ENCODE measurements around the gene TMPO.

DNA sequence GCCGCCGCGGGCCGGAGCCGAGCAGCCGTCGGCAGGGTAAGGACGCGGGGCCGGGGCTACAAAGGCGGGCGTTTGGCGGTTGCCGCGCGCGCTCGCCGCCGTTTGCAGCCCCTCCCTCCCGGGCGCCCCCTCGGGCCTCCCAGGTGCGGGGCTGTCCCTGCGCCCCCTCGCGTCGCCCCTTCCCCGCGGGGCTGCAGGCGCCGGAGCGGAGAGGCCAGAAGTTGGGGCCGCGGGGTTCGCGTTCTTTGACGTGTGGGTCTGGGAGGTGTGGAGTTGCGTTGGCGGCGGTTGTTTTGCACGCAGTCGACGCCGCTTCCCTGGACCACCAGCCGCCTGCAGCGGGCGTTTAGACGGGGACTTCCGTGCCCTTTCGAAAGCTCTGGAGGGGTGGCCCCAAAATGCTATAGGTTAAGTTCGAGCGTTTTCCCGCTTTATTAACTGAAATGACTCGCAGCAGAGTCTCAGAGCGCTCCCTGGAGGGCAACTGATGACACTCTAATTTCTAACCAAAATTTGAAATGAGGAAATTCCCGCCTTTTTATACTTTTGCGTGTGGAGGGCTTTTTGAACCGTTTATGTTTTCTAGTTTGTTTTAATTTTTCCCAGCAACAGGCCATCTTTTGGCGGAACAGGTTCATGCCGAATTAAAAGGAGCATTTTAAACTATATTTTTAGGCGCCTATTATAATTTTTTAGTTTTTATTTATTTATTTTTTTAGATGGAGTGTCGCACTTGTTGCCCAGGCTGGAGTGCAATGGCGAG is 902 bp downstream of the TMPO start:
- TF ChIP-seq TAF1 (IDR thresholded peaks at IDR 0.05; ENCODE audit: borderline replicate concordance, low read depth, low read length) (peak; percentile 42), EP300 (IDR thresholded peaks at IDR 0.05; ENCODE audit: borderline replicate concordance in 1 of 2, low read depth in 1 of 2, low read length in 1 of 2) (no peak), SMC3 (IDR thresholded peaks at IDR 0.05; ENCODE audit: low read depth, low read length) (peak; percentile 40; the same call in 1 of the 2 replicates), TEAD4 (IDR thresholded peaks at IDR 0.05; ENCODE audit: borderline replicate concordance, insufficient read depth) (no peak), POLR2AphosphoS5 (IDR thresholded peaks at IDR 0.05; ENCODE audit: low read depth, low read length) (peak; percentile 38; the same call in 1 of the 2 replicates), RFX5 (IDR thresholded peaks at IDR 0.05; ENCODE audit: low read length) (peak; percentile 31; the same call in 1 of the 2 replicates)
- TF ChIP-seq, protein P1, sequence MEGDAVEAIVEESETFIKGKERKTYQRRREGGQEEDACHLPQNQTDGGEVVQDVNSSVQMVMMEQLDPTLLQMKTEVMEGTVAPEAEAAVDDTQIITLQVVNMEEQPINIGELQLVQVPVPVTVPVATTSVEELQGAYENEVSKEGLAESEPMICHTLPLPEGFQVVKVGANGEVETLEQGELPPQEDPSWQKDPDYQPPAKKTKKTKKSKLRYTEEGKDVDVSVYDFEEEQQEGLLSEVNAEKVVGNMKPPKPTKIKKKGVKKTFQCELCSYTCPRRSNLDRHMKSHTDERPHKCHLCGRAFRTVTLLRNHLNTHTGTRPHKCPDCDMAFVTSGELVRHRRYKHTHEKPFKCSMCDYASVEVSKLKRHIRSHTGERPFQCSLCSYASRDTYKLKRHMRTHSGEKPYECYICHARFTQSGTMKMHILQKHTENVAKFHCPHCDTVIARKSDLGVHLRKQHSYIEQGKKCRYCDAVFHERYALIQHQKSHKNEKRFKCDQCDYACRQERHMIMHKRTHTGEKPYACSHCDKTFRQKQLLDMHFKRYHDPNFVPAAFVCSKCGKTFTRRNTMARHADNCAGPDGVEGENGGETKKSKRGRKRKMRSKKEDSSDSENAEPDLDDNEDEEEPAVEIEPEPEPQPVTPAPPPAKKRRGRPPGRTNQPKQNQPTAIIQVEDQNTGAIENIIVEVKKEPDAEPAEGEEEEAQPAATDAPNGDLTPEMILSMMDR (IDR thresholded peaks at IDR 0.05): peak; percentile 83
- TF ChIP-seq, protein P2, sequence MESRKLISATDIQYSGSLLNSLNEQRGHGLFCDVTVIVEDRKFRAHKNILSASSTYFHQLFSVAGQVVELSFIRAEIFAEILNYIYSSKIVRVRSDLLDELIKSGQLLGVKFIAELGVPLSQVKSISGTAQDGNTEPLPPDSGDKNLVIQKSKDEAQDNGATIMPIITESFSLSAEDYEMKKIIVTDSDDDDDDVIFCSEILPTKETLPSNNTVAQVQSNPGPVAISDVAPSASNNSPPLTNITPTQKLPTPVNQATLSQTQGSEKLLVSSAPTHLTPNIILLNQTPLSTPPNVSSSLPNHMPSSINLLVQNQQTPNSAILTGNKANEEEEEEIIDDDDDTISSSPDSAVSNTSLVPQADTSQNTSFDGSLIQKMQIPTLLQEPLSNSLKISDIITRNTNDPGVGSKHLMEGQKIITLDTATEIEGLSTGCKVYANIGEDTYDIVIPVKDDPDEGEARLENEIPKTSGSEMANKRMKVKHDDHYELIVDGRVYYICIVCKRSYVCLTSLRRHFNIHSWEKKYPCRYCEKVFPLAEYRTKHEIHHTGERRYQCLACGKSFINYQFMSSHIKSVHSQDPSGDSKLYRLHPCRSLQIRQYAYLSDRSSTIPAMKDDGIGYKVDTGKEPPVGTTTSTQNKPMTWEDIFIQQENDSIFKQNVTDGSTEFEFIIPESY (IDR thresholded peaks at IDR 0.05; ENCODE audit: borderline replicate concordance, low read depth): no peak
